Kasumi-1 (cell line): ENCODE data around the gene DCST1.
A peak's percentile ranks its signal among the peaks of the same experiment; 100 is the strongest.

Experiments
- DNase-seq, 2 experiments: peaks; one replicate each; lab custom pipeline; 2025; lab: John Stamatoyannopoulos, UW

The DCST1 gene

GRCh38 chr1:155073377-155074242 is 40.0 kb downstream of the DCST1 start:
- DNase-seq = peak; percentile 64 to 66

- no peak for DNase-seq
These were observed 41.9 kb downstream of the DCST1 start for GRCh38 chr1:155075535-155075934.

GRCh38 chr1:155076371-155076770 is 42.7 kb downstream of the DCST1 start:
- no peak for DNase-seq

GRCh38 chr1:155077346-155077745 is 43.7 kb downstream of the DCST1 start:
- no peak for DNase-seq

- no peak for DNase-seq
These were observed 44.3 kb downstream of the DCST1 start for GRCh38 chr1:155077758-155078445.

GRCh38 chr1:155078469-155079209 is 45.0 kb downstream of the DCST1 start, which contains the start of gene EFNA3:
EFNA3 (plus strand) TSS chr1:155078837; CDS start chr1:155078942, 105 bp downstream.
- peak in 1 of 2 experiments; percentile 46 for DNase-seq

GRCh38 chr1:155079210-155079486 is 45.5 kb downstream of the DCST1 start:
- no peak for DNase-seq

- peak in 1 of 2 experiments; percentile 12 for DNase-seq
These were observed 46.1 kb downstream of the DCST1 start for GRCh38 chr1:155079487-155080311.

GRCh38 chr1:155080312-155081228 is 46.9 kb downstream of the DCST1 start:
- DNase-seq = no peak

GRCh38 chr1:155081472-155082300 is 48.1 kb downstream of the DCST1 start:
- peak; percentile 29 to 33 for DNase-seq

- DNase-seq = no peak
These were observed 48.9 kb downstream of the DCST1 start for GRCh38 chr1:155082301-155083051.

GRCh38 chr1:155083052-155083541 is 49.5 kb downstream of the DCST1 start:
- no peak for DNase-seq

GRCh38 chr1:155083865-155084721 is 50.5 kb downstream of the DCST1 start:
- DNase-seq = peak; percentile 48 to 55

GRCh38 chr1:155084722-155085503 is 51.3 kb downstream of the DCST1 start:
- DNase-seq = peak; percentile 97 to 98

GRCh38 chr1:155085504-155086127 is 52.0 kb downstream of the DCST1 start:
- no peak for DNase-seq

- peak; percentile 55 to 60 for DNase-seq
These were observed 52.6 kb downstream of the DCST1 start for GRCh38 chr1:155086128-155086741.
